ENCODE data around the gene CIITA. TPM values are rescaled to one million over a fixed set of nuclear protein-coding genes. Genes with fewer than 3 reads are reported as not detected.

Gene CIITA
- total and polyA plus RNA-seq, 2 experiments from 2014 or later = 0.06 to 1.1 TPM

DNA sequence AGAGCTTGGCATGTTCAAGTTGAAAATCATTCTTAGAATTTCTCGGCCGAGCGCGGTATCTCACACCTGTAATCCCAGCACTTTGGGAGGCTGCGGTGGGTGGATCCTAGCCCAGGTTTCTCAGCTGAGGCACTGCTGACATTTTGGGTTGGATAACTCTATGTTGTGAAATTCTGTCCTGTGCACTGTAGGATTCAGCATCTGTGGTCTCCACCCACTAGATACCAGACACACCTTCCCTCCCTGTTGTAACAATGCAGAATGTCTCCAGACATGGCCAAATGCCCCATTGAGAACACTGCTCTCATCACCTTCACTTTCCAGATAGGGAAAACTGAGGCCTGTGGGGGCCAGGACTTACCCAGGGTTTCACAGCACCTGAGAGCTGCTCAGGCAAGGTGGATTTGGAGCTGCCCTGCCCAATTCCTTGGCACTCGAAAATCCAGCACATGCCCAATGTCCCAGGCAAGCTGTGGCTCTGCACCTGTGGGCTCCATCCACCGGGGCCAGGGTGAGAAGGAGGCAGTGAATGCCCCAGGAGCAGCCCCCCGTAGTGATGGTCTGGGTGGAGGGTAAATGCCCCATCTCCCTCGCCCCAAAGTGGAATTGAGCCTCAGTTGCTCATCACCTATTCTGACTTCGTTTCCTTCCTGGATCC, 38.3 kb upstream of the CIITA start:
- H3K4me3 ChIP-seq = no peak overlapping the region
- H3K4me1 ChIP-seq (ENCODE audit: low read depth) = no peaks in the 10 kb centered on the region
- H3K36me3 ChIP-seq = no peaks in the 10 kb centered on the region
- no peak overlapping the region for H3K27ac ChIP-seq
- TF ChIP-seq, protein P1, sequence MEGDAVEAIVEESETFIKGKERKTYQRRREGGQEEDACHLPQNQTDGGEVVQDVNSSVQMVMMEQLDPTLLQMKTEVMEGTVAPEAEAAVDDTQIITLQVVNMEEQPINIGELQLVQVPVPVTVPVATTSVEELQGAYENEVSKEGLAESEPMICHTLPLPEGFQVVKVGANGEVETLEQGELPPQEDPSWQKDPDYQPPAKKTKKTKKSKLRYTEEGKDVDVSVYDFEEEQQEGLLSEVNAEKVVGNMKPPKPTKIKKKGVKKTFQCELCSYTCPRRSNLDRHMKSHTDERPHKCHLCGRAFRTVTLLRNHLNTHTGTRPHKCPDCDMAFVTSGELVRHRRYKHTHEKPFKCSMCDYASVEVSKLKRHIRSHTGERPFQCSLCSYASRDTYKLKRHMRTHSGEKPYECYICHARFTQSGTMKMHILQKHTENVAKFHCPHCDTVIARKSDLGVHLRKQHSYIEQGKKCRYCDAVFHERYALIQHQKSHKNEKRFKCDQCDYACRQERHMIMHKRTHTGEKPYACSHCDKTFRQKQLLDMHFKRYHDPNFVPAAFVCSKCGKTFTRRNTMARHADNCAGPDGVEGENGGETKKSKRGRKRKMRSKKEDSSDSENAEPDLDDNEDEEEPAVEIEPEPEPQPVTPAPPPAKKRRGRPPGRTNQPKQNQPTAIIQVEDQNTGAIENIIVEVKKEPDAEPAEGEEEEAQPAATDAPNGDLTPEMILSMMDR (IDR thresholded peaks at IDR 0.05; ENCODE audit: low read depth, low read length) = no peak
- DNase-seq (ENCODE audit: low read depth in 1 of 2, low spot score in 1 of 2) = no peak
- H3K9me3 ChIP-seq (ENCODE audit: low read depth) = no peaks in the 10 kb centered on the region
- peaks cover 3% of the 10 kb centered on the region for H3K27me3 ChIP-seq

DNA sequence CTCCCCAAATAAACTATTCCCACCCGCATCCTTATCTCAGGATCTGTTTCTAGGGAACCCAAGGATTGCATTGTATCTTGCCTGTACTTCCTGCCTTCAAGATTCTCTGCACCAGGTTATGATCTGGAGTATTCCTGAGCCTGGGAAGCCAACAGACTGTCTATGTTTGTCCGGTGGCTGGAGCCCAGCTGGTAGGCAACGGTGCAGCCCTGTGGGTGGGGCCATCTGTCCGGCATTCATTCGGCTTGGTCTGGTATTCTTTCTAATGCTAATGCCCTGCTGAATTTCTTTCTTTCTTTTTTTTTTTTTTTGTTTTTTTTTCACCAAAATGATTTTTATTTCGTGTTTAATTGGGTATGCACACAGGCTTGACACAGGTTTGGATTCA, 37.7 kb upstream of the CIITA start:
- no peaks in the 10 kb centered on the region for H3K4me1 ChIP-seq (ENCODE audit: low read depth)
- H3K27ac ChIP-seq = no peak overlapping the region
- no peaks in the 10 kb centered on the region for H3K9me3 ChIP-seq (ENCODE audit: low read depth)
- H3K36me3 ChIP-seq = no peaks in the 10 kb centered on the region
- no peak for DNase-seq (ENCODE audit: low read depth in 1 of 2, low spot score in 1 of 2)
- H3K27me3 ChIP-seq = peaks cover 3% of the 10 kb centered on the region
- TF ChIP-seq, protein P1 (IDR thresholded peaks at IDR 0.05; ENCODE audit: low read depth, low read length) = no peak
- no peak overlapping the region for H3K4me3 ChIP-seq

DNA sequence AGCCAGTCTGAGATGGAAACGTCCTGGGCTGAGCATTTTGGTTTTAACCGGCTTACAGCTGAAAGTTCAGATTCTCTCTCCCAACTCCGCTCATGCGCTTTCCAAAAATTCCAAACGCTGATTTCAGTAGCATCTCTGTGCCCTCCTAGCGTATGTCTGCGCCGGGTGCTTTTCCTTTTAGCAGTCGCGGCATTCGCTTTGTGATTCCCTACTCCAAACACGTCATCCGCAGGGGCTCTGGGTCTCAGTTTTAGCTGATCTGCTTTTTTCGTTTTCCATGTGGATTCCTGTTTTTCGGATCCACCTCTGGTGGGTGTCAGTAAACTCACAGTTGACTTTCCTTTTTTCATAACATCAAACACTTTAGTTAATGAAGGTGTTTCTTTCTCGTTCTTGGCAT, 36.3 kb upstream of the CIITA start:
- H3K9me3 ChIP-seq (ENCODE audit: low read depth) = no peaks in the 10 kb centered on the region
- H3K27ac ChIP-seq = no peak overlapping the region
- H3K36me3 ChIP-seq = no peaks in the 10 kb centered on the region
- no peak for DNase-seq (ENCODE audit: low read depth in 1 of 2, low spot score in 1 of 2)
- H3K4me3 ChIP-seq = no peak overlapping the region
- H3K4me1 ChIP-seq (ENCODE audit: low read depth) = no peaks in the 10 kb centered on the region
- H3K27me3 ChIP-seq = peaks cover 3% of the 10 kb centered on the region
- TF ChIP-seq, protein P1 (IDR thresholded peaks at IDR 0.05; ENCODE audit: low read depth, low read length) = no peak

DNA sequence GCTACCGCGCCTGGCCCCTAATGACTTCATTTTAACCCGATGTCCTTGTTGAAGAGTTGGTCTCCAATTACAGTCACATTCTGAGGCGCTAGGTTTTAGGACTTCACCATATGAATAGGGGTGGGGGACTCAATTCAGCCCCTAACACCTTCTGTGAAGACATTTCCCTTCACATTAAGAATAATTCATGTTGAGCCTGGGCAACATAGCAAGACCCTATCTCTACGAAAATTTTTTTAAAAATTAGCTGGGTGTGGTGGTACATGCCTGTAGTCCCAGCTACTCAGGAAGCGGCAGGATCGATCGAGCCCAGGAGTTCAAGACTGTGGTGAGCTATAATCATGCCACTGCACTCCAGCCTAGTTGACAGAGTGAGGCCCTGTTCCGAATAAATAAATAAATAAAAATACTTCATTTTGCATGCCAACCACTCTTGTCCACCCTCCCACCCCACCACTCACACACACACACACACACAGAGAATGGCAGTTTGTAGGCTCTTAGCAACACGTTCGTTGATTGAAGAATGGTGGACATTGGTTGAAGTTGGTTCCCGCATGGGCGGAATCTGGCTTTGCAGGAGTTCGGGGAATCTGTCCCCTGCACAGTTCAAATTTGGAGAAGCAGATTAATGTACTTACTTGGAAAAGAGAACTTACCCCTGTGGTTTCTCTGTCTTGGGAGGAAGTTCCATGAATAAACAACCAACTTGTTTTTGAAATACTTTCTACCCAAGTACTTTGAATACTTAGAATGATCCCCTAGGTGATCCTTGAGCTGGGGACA, 30.6 kb upstream of the CIITA start:
- Histone ChIP-seq H3K36me3 (no peaks in the 10 kb centered on the region), H3K4me3 (no peak overlapping the region), H3K4me1 (ENCODE audit: low read depth) (no peaks in the 10 kb centered on the region), H3K27me3 (no peaks in the 10 kb centered on the region), H3K9me3 (ENCODE audit: low read depth) (no peaks in the 10 kb centered on the region), H3K27ac (no peak overlapping the region)
- no peak for DNase-seq (ENCODE audit: low read depth in 1 of 2, low spot score in 1 of 2)
- TF ChIP-seq, protein P1 (IDR thresholded peaks at IDR 0.05; ENCODE audit: low read depth, low read length) = no peak

DNA sequence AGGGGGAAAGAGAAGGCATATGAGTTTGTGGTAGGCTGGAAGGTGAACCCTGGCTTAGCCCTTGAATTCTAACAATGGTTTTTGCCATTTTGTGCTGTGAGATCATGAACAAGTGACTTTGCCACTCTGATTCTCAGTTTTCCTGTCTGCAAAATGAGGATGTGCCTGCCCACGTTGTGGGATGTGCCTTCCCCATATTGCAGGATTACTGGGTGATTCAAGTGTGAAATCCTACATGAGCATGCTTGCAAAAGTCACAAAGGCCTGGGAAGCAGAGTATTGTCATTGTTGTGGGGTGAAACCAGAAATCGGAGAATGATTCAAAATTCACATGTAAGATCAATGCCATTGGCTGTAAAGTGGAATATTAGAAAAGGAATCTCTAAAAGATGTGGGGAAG, 29.8 kb upstream of the CIITA start:
- no peaks in the 10 kb centered on the region for H3K9me3 ChIP-seq (ENCODE audit: low read depth)
- TF ChIP-seq, protein P1 (IDR thresholded peaks at IDR 0.05; ENCODE audit: low read depth, low read length) = no peak
- no peaks in the 10 kb centered on the region for H3K27me3 ChIP-seq
- no peak overlapping the region for H3K4me3 ChIP-seq
- no peak overlapping the region for H3K27ac ChIP-seq
- no peaks in the 10 kb centered on the region for H3K4me1 ChIP-seq (ENCODE audit: low read depth)
- no peaks in the 10 kb centered on the region for H3K36me3 ChIP-seq
- no peak for DNase-seq (ENCODE audit: low read depth in 1 of 2, low spot score in 1 of 2)
